ENCODE results near the gene SEL1L3.

DNA sequence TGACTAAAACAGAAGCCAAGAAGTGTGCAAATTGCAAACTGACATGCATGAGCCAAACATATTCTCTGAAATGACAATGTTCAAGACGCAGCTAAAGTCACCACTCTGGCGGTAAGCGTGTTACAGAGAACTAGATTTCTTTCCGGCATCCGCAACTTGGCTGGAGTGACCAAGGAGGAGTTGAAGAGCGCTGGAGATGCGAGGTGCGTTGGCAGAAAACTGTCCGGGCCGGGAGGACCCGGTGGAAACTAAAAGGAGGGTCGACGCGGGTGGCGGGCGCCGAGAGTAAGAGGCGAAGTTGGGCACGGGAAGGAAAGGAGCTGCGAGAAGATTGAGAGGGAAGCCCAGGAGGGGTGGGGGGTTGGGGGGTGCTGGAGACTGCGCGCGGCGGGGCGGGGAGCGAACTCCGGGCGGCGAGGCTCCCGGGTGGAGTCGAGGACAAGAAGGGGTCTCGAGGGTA is 807 bp downstream of the SEL1L3 start:
- TF ChIP-seq, protein P1, sequence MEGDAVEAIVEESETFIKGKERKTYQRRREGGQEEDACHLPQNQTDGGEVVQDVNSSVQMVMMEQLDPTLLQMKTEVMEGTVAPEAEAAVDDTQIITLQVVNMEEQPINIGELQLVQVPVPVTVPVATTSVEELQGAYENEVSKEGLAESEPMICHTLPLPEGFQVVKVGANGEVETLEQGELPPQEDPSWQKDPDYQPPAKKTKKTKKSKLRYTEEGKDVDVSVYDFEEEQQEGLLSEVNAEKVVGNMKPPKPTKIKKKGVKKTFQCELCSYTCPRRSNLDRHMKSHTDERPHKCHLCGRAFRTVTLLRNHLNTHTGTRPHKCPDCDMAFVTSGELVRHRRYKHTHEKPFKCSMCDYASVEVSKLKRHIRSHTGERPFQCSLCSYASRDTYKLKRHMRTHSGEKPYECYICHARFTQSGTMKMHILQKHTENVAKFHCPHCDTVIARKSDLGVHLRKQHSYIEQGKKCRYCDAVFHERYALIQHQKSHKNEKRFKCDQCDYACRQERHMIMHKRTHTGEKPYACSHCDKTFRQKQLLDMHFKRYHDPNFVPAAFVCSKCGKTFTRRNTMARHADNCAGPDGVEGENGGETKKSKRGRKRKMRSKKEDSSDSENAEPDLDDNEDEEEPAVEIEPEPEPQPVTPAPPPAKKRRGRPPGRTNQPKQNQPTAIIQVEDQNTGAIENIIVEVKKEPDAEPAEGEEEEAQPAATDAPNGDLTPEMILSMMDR (IDR thresholded peaks at IDR 0.05; ENCODE audit: extremely low read depth in 1 of 2, insufficient read depth in 1 of 2, low read depth in 1 of 2, low read length in 2 of 2): no peak
- TF ChIP-seq POLR2AphosphoS5 (IDR thresholded peaks at IDR 0.05; ENCODE audit: insufficient read depth, low read depth, low read length): peak; percentile 7
- TF ChIP-seq MYC (IDR thresholded peaks at IDR 0.05; ENCODE audit: low read depth, low read length): no peak
- TF ChIP-seq EZH2 (IDR thresholded peaks at IDR 0.05; ENCODE audit: borderline replicate concordance, low read depth, low read length, severe bottlenecking): no peak
- TF ChIP-seq, protein P2, sequence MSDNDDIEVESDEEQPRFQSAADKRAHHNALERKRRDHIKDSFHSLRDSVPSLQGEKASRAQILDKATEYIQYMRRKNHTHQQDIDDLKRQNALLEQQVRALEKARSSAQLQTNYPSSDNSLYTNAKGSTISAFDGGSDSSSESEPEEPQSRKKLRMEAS (IDR thresholded peaks at IDR 0.05; ENCODE audit: insufficient read depth, insufficient read length): no peak
- no peak for TF ChIP-seq POLR2A (IDR thresholded peaks at IDR 0.05; ENCODE audit: low read depth, low read length)
- TF ChIP-seq GATA2 (IDR thresholded peaks at IDR 0.05; ENCODE audit: insufficient read depth, insufficient read length, low read depth, low read length): no peak
- no peak for TF ChIP-seq FOS (IDR thresholded peaks at IDR 0.05; ENCODE audit: borderline replicate concordance, insufficient read depth, low read length)
- no peak for TF ChIP-seq JUN (IDR thresholded peaks at IDR 0.05; ENCODE audit: borderline replicate concordance, insufficient read depth, insufficient read length, low read depth)

Measured in endothelial cell of umbilical vein (primary cell).